ENCODE results near the gene TLE2. TPM values are rescaled to one million over a fixed set of nuclear protein-coding genes. Genes with fewer than 3 reads are reported as not detected.

TLE2 gene
- polyA plus RNA-seq, 1 of the 3 experiments (the other 2 are of a cell fraction), result 2.3 TPM

DNA sequence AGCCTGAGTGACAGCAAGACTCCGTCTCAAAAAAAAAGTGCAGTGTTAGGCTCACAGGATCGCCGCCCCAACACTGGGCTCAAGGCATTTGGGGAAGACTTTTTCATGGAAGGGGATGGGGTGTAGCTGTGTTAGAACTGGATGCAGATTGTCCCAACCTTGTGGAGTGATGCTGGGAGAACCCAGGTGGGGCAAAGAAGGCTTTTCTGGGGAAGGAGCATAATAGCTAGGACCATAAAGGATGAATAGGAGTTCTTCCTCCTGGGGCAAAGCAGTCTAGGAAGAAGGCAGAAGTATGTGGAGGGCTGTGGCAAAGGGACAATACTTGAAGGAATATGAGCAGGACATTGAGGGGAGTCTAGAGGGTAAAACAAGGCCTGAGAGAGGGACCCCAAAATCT lies 40.5 kb downstream of the TLE2 start:
- Histone ChIP-seq H3K9me3 (no peaks in the 10 kb centered on the region), H3K4me2 (no peak overlapping the region), H3K9me2 (no peaks in the 10 kb centered on the region), H4K20me1 (ENCODE audit: insufficient read depth) (no peaks in the 10 kb centered on the region), H3K4me1 (ENCODE audit: control insufficient read depth in 1 of 2, insufficient read depth in 2 of 2, low read depth in 1 of 2, low read length in 1 of 2) (peaks cover 3 to 16% of the 10 kb centered on the region in 2 experiments; a peak in 2 of 4 replicates), H3K27me3 (ENCODE audit: insufficient read depth) (no peaks in the 10 kb centered on the region), H3K27ac (ENCODE audit: low read depth in 2 of 2, low read length in 1 of 2) (no peak overlapping the region), H3K9ac (no peak overlapping the region), H2AFZ (ENCODE audit: low read depth) (no peak overlapping the region), H3K4me3 (ENCODE audit: low read depth in 2 of 2, low read length in 1 of 2) (no peak overlapping the region), H3K79me2 (ENCODE audit: insufficient read depth) (no peaks in the 10 kb centered on the region), H3F3A (replicated peaks; ENCODE audit: insufficient read depth) (peaks cover under 1% of the 10 kb centered on the region), H3K36me3 (replicated peaks in 1 of 2; ENCODE audit: control insufficient read depth in 1 of 2, insufficient read depth in 2 of 2, low read length in 1 of 2) (no peaks in the 10 kb centered on the region)
- ChIA-PET CTCF (interaction anchor here (0.9 to 1.1 kb wide), 2 partner anchors 12 to 87 kb away, joined by 3 read pairs; no protein-coding TSS in a partner anchor), POLR2A (no interaction called here)
- no peak for TF ChIP-seq TCF12 (IDR thresholded peaks at IDR 0.05)
- no peak for TF ChIP-seq RXRA (IDR thresholded peaks at IDR 0.05; ENCODE audit: borderline replicate concordance, low read depth)
- TF ChIP-seq SIN3A (IDR thresholded peaks at IDR 0.05; ENCODE audit: borderline replicate concordance, low read depth, low read length), result no peak
- TF ChIP-seq, protein P1, sequence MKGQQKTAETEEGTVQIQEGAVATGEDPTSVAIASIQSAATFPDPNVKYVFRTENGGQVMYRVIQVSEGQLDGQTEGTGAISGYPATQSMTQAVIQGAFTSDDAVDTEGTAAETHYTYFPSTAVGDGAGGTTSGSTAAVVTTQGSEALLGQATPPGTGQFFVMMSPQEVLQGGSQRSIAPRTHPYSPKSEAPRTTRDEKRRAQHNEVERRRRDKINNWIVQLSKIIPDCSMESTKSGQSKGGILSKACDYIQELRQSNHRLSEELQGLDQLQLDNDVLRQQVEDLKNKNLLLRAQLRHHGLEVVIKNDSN (IDR thresholded peaks at IDR 0.05; ENCODE audit: borderline replicate concordance, low read depth), result no peak
- TF ChIP-seq YY1 (IDR thresholded peaks at IDR 0.05; ENCODE audit: low read depth), result no peak
- TF ChIP-seq CHD2 (IDR thresholded peaks at IDR 0.05; ENCODE audit: low read length, partially characterized antibody), result no peak
- no peak for TF ChIP-seq FOSL2 (IDR thresholded peaks at IDR 0.05; ENCODE audit: borderline replicate concordance, low read depth)
- TF ChIP-seq NFIC (IDR thresholded peaks at IDR 0.05; ENCODE audit: borderline replicate concordance), result no peak
- TF ChIP-seq POLR2AphosphoS5 (IDR thresholded peaks at IDR 0.05; ENCODE audit: low read depth, low read length), result no peak
- no peak for TF ChIP-seq MXI1 (IDR thresholded peaks at IDR 0.05; ENCODE audit: low read depth, low read length)
- TF ChIP-seq EP300 (IDR thresholded peaks at IDR 0.05; ENCODE audit: borderline replicate concordance in 1 of 2, low read depth in 1 of 2, low read length in 1 of 2), result no peak
- no peak for TF ChIP-seq ELF1 (IDR thresholded peaks at IDR 0.05)
- no peak for TF ChIP-seq TAF1 (IDR thresholded peaks at IDR 0.05; ENCODE audit: borderline replicate concordance, low read depth, low read length)
- TF ChIP-seq FOXJ3 (CRISPR knock-in tag; IDR thresholded peaks at IDR 0.05), result no peak
- 95% methylated on average over 3 of the region's 3 CpGs for WGBS (ENCODE audit: low lambda C conversion rate)
- no peak for DNase-seq

DNA sequence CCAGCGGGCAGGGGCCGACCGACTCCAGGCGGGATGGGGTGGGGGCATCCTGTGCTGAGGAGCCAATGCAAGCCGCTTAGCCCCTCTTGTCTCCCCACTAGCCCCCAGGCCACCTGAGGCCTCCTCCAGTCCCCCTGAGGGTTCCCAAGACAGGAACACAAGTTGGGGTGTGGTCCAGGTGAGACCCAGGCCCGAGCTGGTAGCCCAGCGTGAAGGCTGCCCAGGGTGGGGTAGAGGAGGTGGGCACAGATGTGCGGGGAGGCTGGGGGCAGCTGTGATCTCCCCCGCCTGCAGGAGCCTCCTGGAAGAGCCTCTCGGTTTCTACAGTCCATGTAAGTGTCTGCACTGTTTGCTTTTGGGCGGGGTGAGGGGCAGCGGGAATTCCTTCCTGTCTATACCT lies 41.3 kb downstream of the TLE2 start:
- H4K20me1 ChIP-seq (ENCODE audit: insufficient read depth), result no peaks in the 10 kb centered on the region
- H3K27ac ChIP-seq (ENCODE audit: low read depth in 2 of 2, low read length in 1 of 2), result no peak overlapping the region
- no peak overlapping the region for H3K9ac ChIP-seq
- peaks cover 9 to 22% of the 10 kb centered on the region in 2 experiments; a peak in 3 of 4 replicates for H3K4me1 ChIP-seq (ENCODE audit: control insufficient read depth in 1 of 2, insufficient read depth in 2 of 2, low read depth in 1 of 2, low read length in 1 of 2)
- DNase-seq, result no peak
- ChIA-PET CTCF (interaction anchor here (1.0 to 2.5 kb wide), 2 partner anchors 25 to 121 kb away, joined by 5 to 8 read pairs; no protein-coding TSS in a partner anchor), POLR2A (no interaction called here)
- no peaks in the 10 kb centered on the region for H3K36me3 ChIP-seq (replicated peaks in 1 of 2; ENCODE audit: control insufficient read depth in 1 of 2, insufficient read depth in 2 of 2, low read length in 1 of 2)
- peaks cover 9% of the 10 kb centered on the region for H3F3A ChIP-seq (replicated peaks; ENCODE audit: insufficient read depth)
- no peak overlapping the region for H3K4me2 ChIP-seq
- no peak overlapping the region for H3K4me3 ChIP-seq (ENCODE audit: low read depth in 2 of 2, low read length in 1 of 2)
- no peak for TF ChIP-seq TCF12 (IDR thresholded peaks at IDR 0.05)
- TF ChIP-seq, protein P2, sequence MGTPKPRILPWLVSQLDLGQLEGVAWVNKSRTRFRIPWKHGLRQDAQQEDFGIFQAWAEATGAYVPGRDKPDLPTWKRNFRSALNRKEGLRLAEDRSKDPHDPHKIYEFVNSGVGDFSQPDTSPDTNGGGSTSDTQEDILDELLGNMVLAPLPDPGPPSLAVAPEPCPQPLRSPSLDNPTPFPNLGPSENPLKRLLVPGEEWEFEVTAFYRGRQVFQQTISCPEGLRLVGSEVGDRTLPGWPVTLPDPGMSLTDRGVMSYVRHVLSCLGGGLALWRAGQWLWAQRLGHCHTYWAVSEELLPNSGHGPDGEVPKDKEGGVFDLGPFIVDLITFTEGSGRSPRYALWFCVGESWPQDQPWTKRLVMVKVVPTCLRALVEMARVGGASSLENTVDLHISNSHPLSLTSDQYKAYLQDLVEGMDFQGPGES (IDR thresholded peaks at IDR 0.05; ENCODE audit: low read depth, low read length), result no peak
- no peak overlapping the region for H2AFZ ChIP-seq (ENCODE audit: low read depth)
- 75% methylated on average over 5 of the region's 12 CpGs for WGBS (ENCODE audit: low lambda C conversion rate)
- no peaks in the 10 kb centered on the region for H3K27me3 ChIP-seq (ENCODE audit: insufficient read depth)
- no peaks in the 10 kb centered on the region for H3K79me2 ChIP-seq (ENCODE audit: insufficient read depth)
- H3K9me2 ChIP-seq, result no peaks in the 10 kb centered on the region
- no peaks in the 10 kb centered on the region for H3K9me3 ChIP-seq
